Glutamatergic neuron (in vitro differentiated cells): Measurements from ENCODE around the gene SLC4A4. TPM values are rescaled to one million over a fixed set of nuclear protein-coding genes. Genes with fewer than 3 reads are reported as not detected.

Experiments used
- DNase-seq: peaks from one replicate; pipeline ENCODE4 v3.0.0; 2022
- H3K27ac Mint-ChIP-seq: one replicate; pipeline ENCODE4 v1.8.0; 2020; ENCODE audit warnings: mild to moderate bottlenecking, mixed read lengths, inconsistent platforms; ENCODE audit not compliant: unreplicated experiment
- H3K27me3 Mint-ChIP-seq: one replicate; pipeline ENCODE4 v1.8.0; 2020; ENCODE audit warnings: mild to moderate bottlenecking, moderate library complexity, mixed read lengths, inconsistent platforms; ENCODE audit not compliant: unreplicated experiment
- H3K36me3 Mint-ChIP-seq: one replicate; pipeline ENCODE4 v1.8.0; 2020; ENCODE audit warnings: mild to moderate bottlenecking, mixed read lengths, inconsistent platforms; ENCODE audit not compliant: unreplicated experiment
- H3K4me1 Mint-ChIP-seq: one replicate; pipeline ENCODE4 v1.8.0; 2020; ENCODE audit warnings: mild to moderate bottlenecking, low read depth, mixed read lengths, inconsistent platforms; ENCODE audit not compliant: unreplicated experiment
- H3K4me3 Mint-ChIP-seq: one replicate; pipeline ENCODE4 v1.8.0; 2020; ENCODE audit warnings: mild to moderate bottlenecking, mixed read lengths, inconsistent platforms; ENCODE audit not compliant: unreplicated experiment
- H3K9me3 Mint-ChIP-seq: one replicate; pipeline ENCODE4 v1.8.0; 2020; ENCODE audit warnings: mild to moderate bottlenecking, moderate library complexity, mixed read lengths, inconsistent platforms; ENCODE audit not compliant: unreplicated experiment
- CTCF ChIP-seq: fragments of 200-600 bp; sonication (generic); IDR thresholded peaks from one replicate; pipeline ENCODE4 v1.5.0; 2021; ENCODE audit not compliant: partially characterized antibody, unreplicated experiment
- total RNA-seq: library from RNA; stranded (reverse); fragmentation: NEBNext Ultra II Directional; extraction: Animal tissue kit (Norgen Biotek cat#: 25700); gene quantifications from one replicate; pipeline ENCODE4 v1.2.1, GENCODE V29; 2021; ENCODE audit not compliant: unreplicated experiment

SLC4A4 gene
- total RNA-seq, 1 donor from 2014 or later, result 0.86 TPM

- Mint-ChIP-seq H3K27ac (no peak overlapping the region), H3K4me1 (no peaks in the 10 kb centered on the region), H3K36me3 (no peaks in the 10 kb centered on the region), H3K9me3 (peaks cover 3% of the 10 kb centered on the region), H3K27me3 (no peaks in the 10 kb centered on the region), H3K4me3 (no peak overlapping the region)
- no peak for DNase-seq
- no peak for TF ChIP-seq CTCF
These were observed 9.8 kb downstream of the SLC4A4 start for GRCh38 chr4:71348586-71348985.

GRCh38 chr4:71355045-71355444 lies 16.2 kb downstream of the SLC4A4 start:
- no peak overlapping the region for H3K27ac Mint-ChIP-seq
- no peaks in the 10 kb centered on the region for H3K27me3 Mint-ChIP-seq
- DNase-seq, result no peak
- no peak overlapping the region for H3K4me3 Mint-ChIP-seq
- H3K9me3 Mint-ChIP-seq, result no peaks in the 10 kb centered on the region
- H3K4me1 Mint-ChIP-seq, result no peaks in the 10 kb centered on the region
- H3K36me3 Mint-ChIP-seq, result no peaks in the 10 kb centered on the region
- no peak for TF ChIP-seq CTCF

- H3K4me1 Mint-ChIP-seq, result no peaks in the 10 kb centered on the region
- H3K27ac Mint-ChIP-seq, result no peak overlapping the region
- TF ChIP-seq CTCF, result no peak
- H3K9me3 Mint-ChIP-seq, result no peaks in the 10 kb centered on the region
- DNase-seq, result no peak
- H3K27me3 Mint-ChIP-seq, result no peaks in the 10 kb centered on the region
- no peaks in the 10 kb centered on the region for H3K36me3 Mint-ChIP-seq
- H3K4me3 Mint-ChIP-seq, result no peak overlapping the region
These were observed 17.2 kb downstream of the SLC4A4 start for GRCh38 chr4:71355971-71356370.

GRCh38 chr4:71356924-71357663 lies 18.3 kb downstream of the SLC4A4 start:
- no peaks in the 10 kb centered on the region for H3K27me3 Mint-ChIP-seq
- H3K36me3 Mint-ChIP-seq, result no peaks in the 10 kb centered on the region
- H3K27ac Mint-ChIP-seq, result no peak overlapping the region
- no peak for DNase-seq
- H3K4me3 Mint-ChIP-seq, result no peak overlapping the region
- no peaks in the 10 kb centered on the region for H3K4me1 Mint-ChIP-seq
- H3K9me3 Mint-ChIP-seq, result no peaks in the 10 kb centered on the region
- no peak for TF ChIP-seq CTCF

GRCh38 chr4:71360844-71361243 lies 22.0 kb downstream of the SLC4A4 start:
- Mint-ChIP-seq H3K4me3 (no peak overlapping the region), H3K36me3 (no peaks in the 10 kb centered on the region), H3K27ac (no peak overlapping the region), H3K4me1 (no peaks in the 10 kb centered on the region), H3K27me3 (no peaks in the 10 kb centered on the region), H3K9me3 (no peaks in the 10 kb centered on the region)
- no peak for DNase-seq
- TF ChIP-seq CTCF, result no peak
